Vagina (tissue), 2 donors: ENCODE measurements around the gene LRRC9. TPM values are rescaled to one million over a fixed set of nuclear protein-coding genes. Genes with fewer than 3 reads are reported as not detected.
"Not testable (repeated sequence)": the region's sequence is repeated elsewhere in the genome, so short reads cannot be mapped to it uniquely, and the experiment has no call there.

Experiments
- DNase-seq, 2 donors: peaks; one replicate each; pipeline ENCODE4 v3.0.0-alpha.2; 2017; ENCODE audit errors: extremely low spot score in 2 of 2
- H3K27ac ChIP-seq: fragments of 200-600 bp; sonication (generic); one replicate; pipeline ENCODE4 v1.5.1; 2019
- H3K27me3 ChIP-seq: fragments of 200-600 bp; sonication (generic); one replicate; pipeline ENCODE4 v1.5.1; 2019
- H3K36me3 ChIP-seq, 2 donors: fragments of 200-600 bp; sonication (generic); one replicate each; pipeline ENCODE4 v1.5.1; 2017 to 2019
- H3K4me1 ChIP-seq: fragments of 200-600 bp; sonication (generic); one replicate; pipeline ENCODE4 v1.5.1; 2019
- H3K4me3 ChIP-seq, 2 donors: fragments of 200-600 bp; sonication (generic); 1 replicate in 1 of 2; 2 replicates in 1 of 2; pipeline ENCODE4 v1.5.1; 2016 to 2019
- H3K9me3 ChIP-seq: fragments of 200-600 bp; sonication (generic); one replicate; pipeline ENCODE4 v1.5.1; 2019
- POLR2A ChIP-seq, 2 donors: fragments of 450-650 bp; IDR thresholded peaks; one replicate each; pipeline ENCODE4 v1.6.1; 2017; ENCODE audit warnings: antibody characterized with exemption in 2 of 2, mild to moderate bottlenecking in 2 of 2, moderate library complexity in 2 of 2
- POLR2AphosphoS5 ChIP-seq, 2 donors: sonication (generic); formaldehyde crosslinking; IDR thresholded peaks; one replicate each; pipeline ENCODE4 v1.9.0; 2017; ENCODE audit warnings: antibody characterized with exemption in 2 of 2, mild to moderate bottlenecking in 2 of 2, low read depth in 1 of 2; ENCODE audit not compliant: insufficient read depth in 1 of 2
- intact Hi-C: fragments of 100-400 bp; cut with DNase I; formaldehyde crosslinking; loops from one replicate; pipeline ENCODE4 v1.15.1; 2023
- total RNA-seq: library from RNA; depleted of rRNA; stranded (reverse); fragments of >200 nt; gene quantifications from one replicate; pipeline ENCODE4 v1.2.3, GENCODE V29; 2016
- TF ChIP-seq, protein P1 (sequence below), 3 experiments: fragments of 450-650 bp in 2 of 3; fragments of 200-600 bp in 1 of 3; sonication (generic) in 1 of 3; IDR thresholded peaks; one replicate each; pipeline ENCODE4 v1.5.1; 2017 to 2019; ENCODE audit warnings: antibody characterized with exemption in 3 of 3, mild to moderate bottlenecking in 2 of 3, moderate library complexity in 2 of 3

The LRRC9 gene
- total RNA-seq, 1 donor from 2014 or later = 3.2 TPM

DNA sequence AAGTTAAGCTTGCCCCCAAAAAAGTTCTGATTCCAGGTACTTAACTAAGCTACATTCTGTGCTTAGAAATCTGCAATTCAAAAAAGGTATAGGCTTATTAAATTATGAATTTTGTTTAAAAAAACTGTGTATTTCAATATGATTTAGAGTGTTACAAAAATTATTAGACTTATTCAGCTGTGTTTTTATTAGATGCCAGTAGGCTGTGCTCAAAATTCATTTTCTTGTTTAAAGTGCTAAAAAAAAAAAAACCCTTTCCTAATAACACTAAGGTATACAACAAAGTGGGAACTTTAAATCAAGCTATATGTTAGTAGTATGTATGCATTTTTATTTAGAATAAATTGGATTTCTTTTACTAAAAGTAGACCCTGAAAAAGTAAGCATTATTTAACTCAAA lies 25.0 kb downstream of the LRRC9 start:
- H3K27me3 ChIP-seq = no peaks in the 10 kb centered on the region
- TF ChIP-seq, protein P1, sequence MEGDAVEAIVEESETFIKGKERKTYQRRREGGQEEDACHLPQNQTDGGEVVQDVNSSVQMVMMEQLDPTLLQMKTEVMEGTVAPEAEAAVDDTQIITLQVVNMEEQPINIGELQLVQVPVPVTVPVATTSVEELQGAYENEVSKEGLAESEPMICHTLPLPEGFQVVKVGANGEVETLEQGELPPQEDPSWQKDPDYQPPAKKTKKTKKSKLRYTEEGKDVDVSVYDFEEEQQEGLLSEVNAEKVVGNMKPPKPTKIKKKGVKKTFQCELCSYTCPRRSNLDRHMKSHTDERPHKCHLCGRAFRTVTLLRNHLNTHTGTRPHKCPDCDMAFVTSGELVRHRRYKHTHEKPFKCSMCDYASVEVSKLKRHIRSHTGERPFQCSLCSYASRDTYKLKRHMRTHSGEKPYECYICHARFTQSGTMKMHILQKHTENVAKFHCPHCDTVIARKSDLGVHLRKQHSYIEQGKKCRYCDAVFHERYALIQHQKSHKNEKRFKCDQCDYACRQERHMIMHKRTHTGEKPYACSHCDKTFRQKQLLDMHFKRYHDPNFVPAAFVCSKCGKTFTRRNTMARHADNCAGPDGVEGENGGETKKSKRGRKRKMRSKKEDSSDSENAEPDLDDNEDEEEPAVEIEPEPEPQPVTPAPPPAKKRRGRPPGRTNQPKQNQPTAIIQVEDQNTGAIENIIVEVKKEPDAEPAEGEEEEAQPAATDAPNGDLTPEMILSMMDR (IDR thresholded peaks at IDR 0.05) = no peak
- TF ChIP-seq POLR2AphosphoS5 (IDR thresholded peaks at IDR 0.05; ENCODE audit: insufficient read depth in 1 of 2, low read depth in 1 of 2) (no peak), POLR2A (IDR thresholded peaks at IDR 0.05) (no peak)
- H3K4me1 ChIP-seq = no peaks in the 10 kb centered on the region
- intact Hi-C loops = no loop called here
- no peaks in the 10 kb centered on the region for H3K36me3 ChIP-seq
- no peak overlapping the region for H3K4me3 ChIP-seq
- no peak overlapping the region for H3K27ac ChIP-seq
- no peaks in the 10 kb centered on the region for H3K9me3 ChIP-seq
- no peak for DNase-seq

DNA sequence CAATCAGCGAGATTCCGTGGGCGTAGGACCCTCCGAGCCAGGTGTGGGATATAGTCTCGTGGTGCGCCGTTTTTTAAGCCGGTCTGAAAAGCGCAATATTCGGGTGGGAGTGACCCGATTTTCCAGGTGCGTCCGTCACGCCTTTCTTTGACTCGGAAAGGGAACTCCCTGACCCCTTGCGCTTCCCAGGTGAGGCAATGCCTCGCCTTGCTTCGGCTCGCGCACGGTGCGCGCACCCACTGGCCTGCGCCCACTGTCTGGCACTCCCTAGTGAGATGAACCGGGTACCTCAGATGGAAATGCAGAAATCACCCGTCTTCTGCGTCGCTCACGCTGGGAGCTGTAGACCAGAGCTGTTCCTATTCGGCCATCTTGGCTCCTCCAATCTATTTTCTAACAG lies 32.2 kb downstream of the LRRC9 start:
- H3K9me3 ChIP-seq, H3K27ac ChIP-seq, intact Hi-C loops, DNase-seq, H3K36me3 ChIP-seq, H3K27me3 ChIP-seq, H3K4me3 ChIP-seq, H3K4me1 ChIP-seq: not testable (repeated sequence)

- intact Hi-C loops, H3K4me1 ChIP-seq, H3K36me3 ChIP-seq, H3K27me3 ChIP-seq, H3K27ac ChIP-seq, H3K4me3 ChIP-seq, H3K9me3 ChIP-seq, DNase-seq: not testable (repeated sequence)
These were observed 37.9 kb downstream of the LRRC9 start for GRCh38 chr14:59957890-59958289.

DNA sequence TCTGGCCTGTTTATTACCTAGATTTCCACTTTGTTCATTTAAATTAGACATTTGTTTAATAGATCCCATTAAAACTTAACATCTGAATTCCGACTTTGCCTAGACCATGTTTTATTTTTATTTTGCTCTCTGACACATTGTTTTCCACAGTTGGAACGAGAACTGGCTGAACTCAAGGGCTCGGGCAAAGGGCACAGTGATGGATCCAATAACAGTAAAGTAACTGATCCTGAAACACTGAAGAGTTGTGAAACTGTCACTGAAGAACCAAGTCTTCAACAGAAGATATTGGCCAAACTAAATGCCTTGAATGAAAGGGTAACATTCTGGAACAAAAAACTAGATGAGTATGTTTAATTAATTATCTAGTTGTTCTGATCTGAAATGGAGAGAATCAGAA lies 39.7 kb downstream of the LRRC9 start:
- intact Hi-C loops = loop anchor here (10.0 kb wide), 2 partner anchors 95 to 225 kb away; no protein-coding TSS in a partner anchor
- no peak for TF ChIP-seq POLR2AphosphoS5 (IDR thresholded peaks at IDR 0.05; ENCODE audit: insufficient read depth in 1 of 2, low read depth in 1 of 2)
- TF ChIP-seq, protein P1 (IDR thresholded peaks at IDR 0.05) = no peak
- TF ChIP-seq POLR2A (IDR thresholded peaks at IDR 0.05) = no peak
- Histone ChIP-seq H3K27ac (no peak overlapping the region), H3K4me1 (no peaks in the 10 kb centered on the region), H3K36me3 (no peaks in the 10 kb centered on the region), H3K9me3 (no peaks in the 10 kb centered on the region), H3K4me3 (no peak overlapping the region), H3K27me3 (no peaks in the 10 kb centered on the region)
- no peak for DNase-seq

DNA sequence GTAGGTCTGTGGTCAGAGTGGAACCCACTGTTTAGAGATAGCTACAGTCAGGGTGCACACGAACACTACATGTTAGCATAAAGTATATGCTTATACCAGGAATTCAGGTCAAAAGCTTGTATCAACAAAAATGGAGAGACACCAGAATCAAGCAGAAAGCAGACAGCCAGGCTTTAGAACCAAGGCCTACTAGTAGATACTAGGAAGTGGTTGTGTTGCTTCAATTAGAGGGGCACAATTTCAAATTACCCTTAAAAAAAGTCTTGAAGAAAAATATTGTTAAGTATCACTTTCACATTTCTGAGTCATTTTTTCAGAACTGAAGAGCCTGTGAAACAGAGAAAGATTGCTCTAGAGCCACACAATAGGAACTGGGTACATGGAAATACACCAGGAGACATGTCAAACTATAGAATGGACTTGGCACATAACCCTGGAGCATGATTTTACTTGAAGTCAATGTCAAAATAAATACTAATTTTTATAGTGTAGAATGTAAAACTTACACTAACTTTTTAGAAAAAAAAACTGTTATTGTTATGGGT lies 41.6 kb downstream of the LRRC9 start:
- H3K36me3 ChIP-seq = no peaks in the 10 kb centered on the region
- no peak overlapping the region for H3K4me3 ChIP-seq
- H3K27me3 ChIP-seq = no peaks in the 10 kb centered on the region
- TF ChIP-seq POLR2AphosphoS5 (IDR thresholded peaks at IDR 0.05; ENCODE audit: insufficient read depth in 1 of 2, low read depth in 1 of 2) (no peak), POLR2A (IDR thresholded peaks at IDR 0.05) (no peak)
- TF ChIP-seq, protein P1 (IDR thresholded peaks at IDR 0.05) = no peak
- H3K9me3 ChIP-seq = no peaks in the 10 kb centered on the region
- intact Hi-C loops = loop anchor here (10.0 kb wide), 2 partner anchors 93 to 223 kb away; no protein-coding TSS in a partner anchor
- H3K27ac ChIP-seq = no peak overlapping the region
- H3K4me1 ChIP-seq = no peaks in the 10 kb centered on the region
- no peak for DNase-seq

DNA sequence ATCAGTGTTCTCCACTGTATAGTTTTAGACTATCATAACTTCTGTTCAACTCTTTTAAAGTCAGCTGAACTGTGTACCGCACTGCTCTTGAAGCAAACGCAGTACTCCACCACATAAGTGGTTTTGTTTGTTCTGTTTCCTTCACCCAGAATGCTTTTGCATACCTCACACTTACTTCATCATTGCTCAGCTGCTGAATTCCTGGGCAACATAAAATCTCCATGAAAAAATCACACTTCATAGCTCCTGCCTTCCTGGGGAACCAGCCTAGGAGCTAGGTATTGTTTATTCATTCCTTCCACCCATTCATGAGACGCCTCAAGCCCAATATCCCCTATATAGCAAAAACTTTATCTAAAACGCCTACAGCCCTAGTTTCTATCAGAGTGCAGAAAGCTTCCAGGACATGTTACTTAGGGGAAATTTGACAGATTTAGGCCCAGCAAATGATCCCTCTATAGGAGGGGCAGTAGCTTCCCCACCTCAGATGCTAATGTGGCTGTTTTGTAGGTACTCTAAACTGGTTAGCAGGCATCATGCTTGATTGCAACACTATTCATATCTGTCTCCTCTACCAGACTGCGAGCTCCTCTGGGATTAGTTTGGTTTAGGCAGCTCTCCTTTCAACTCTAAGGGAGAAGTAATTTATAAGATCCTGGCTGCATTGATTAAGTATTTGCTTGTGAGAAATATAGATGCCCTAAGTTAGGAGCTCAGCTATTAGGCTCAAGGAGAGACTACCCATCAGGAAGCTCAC lies 44.5 kb downstream of the LRRC9 start:
- H3K4me3 ChIP-seq = no peak overlapping the region
- intact Hi-C loops = loop anchor here (10.0 kb wide), 2 partner anchors 90 to 220 kb away; no protein-coding TSS in a partner anchor
- no peak overlapping the region for H3K27ac ChIP-seq
- DNase-seq = no peak
- no peaks in the 10 kb centered on the region for H3K9me3 ChIP-seq
- no peaks in the 10 kb centered on the region for H3K36me3 ChIP-seq
- TF ChIP-seq, protein P1 (IDR thresholded peaks at IDR 0.05) = no peak
- TF ChIP-seq POLR2A (IDR thresholded peaks at IDR 0.05) (no peak), POLR2AphosphoS5 (IDR thresholded peaks at IDR 0.05; ENCODE audit: insufficient read depth in 1 of 2, low read depth in 1 of 2) (no peak)
- H3K27me3 ChIP-seq = no peaks in the 10 kb centered on the region
- no peaks in the 10 kb centered on the region for H3K4me1 ChIP-seq
